NCI-H1930 (cell line): ENCODE results near the gene C5orf15.

Experiments
- DNase-seq, 2 experiments: peaks; one replicate each; lab custom pipeline; 2025; lab: John Stamatoyannopoulos, UW

C5orf15 gene

GRCh38 chr5:133921069-133921468, 47.4 kb downstream of the C5orf15 start:
- DNase-seq: no peak

- DNase-seq: no peak
Observed at GRCh38 chr5:133919148-133920136, 49.0 kb downstream of the C5orf15 start.

- DNase-seq: no peak
Observed at GRCh38 chr5:133918731-133919130, 49.7 kb downstream of the C5orf15 start.

GRCh38 chr5:133918316-133918715, 50.1 kb downstream of the C5orf15 start:
- DNase-seq: no peak

GRCh38 chr5:133917785-133918184, 50.6 kb downstream of the C5orf15 start:
- DNase-seq: no peak

GRCh38 chr5:133916914-133917313, 51.5 kb downstream of the C5orf15 start:
- DNase-seq: no peak

- DNase-seq: no peak
Observed at GRCh38 chr5:133916479-133916878, 51.9 kb downstream of the C5orf15 start.

GRCh38 chr5:133914434-133914833, 54.0 kb downstream of the C5orf15 start:
- DNase-seq: no peak

- DNase-seq: no peak
Observed at GRCh38 chr5:133913413-133914155, 54.8 kb downstream of the C5orf15 start.

- no peak for DNase-seq
Observed at GRCh38 chr5:133912951-133913350, 55.5 kb downstream of the C5orf15 start.

- DNase-seq: no peak
Observed at GRCh38 chr5:133910571-133910970, 57.9 kb downstream of the C5orf15 start.

GRCh38 chr5:133909603-133910002, 58.8 kb downstream of the C5orf15 start:
- DNase-seq: no peak

GRCh38 chr5:133907075-133907474, 61.4 kb downstream of the C5orf15 start:
- no peak for DNase-seq

- no peak for DNase-seq
Observed at GRCh38 chr5:133906303-133906702, 62.1 kb downstream of the C5orf15 start.
